Stomach (tissue), 4 donors: ENCODE data around the gene C4orf36.

Experiments
- CTCF ChIP-seq, 7 experiments: fragments of 450-650 bp in 4 of 7; fragments of 200-600 bp in 3 of 7; sonication (generic) in 3 of 7; IDR thresholded peaks; one replicate each; pipeline ENCODE4 v1.5.1; 2016 to 2019; ENCODE audit warnings: antibody characterized with exemption in 7 of 7, control low read depth in 2 of 7, mild to moderate bottlenecking in 1 of 7
- EP300 ChIP-seq: sonication (generic); formaldehyde crosslinking; IDR thresholded peaks from one replicate; pipeline ENCODE4 v1.6.1; 2017; ENCODE audit warnings: antibody characterized with exemption
- POLR2A ChIP-seq, 4 donors: fragments of 450-650 bp; IDR thresholded peaks; one replicate each; pipeline ENCODE4 v1.6.1; 2016; ENCODE audit warnings: antibody characterized with exemption in 4 of 4, control low read depth in 2 of 4, mild to moderate bottlenecking in 1 of 4, moderate library complexity in 1 of 4
- POLR2AphosphoS5 ChIP-seq, 3 donors: sonication (generic); formaldehyde crosslinking; IDR thresholded peaks; one replicate each; pipeline ENCODE4 v1.6.1; 2016; ENCODE audit warnings: antibody characterized with exemption in 3 of 3

DNA sequence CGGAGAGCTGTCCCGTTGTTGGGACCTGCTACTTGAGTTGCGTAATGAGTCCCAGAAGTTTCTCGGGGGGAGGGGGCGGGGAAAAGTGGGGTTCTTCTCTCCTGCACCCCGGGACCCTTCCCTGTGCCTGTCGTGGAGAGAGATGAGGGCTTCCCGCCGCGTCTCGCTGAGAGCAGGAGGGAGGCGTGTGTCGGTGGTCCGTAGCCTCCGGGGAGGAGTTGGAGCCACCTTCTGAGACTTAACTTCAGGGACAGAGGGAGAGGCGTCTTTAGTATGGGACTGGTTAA lies 43.3 kb upstream of the C4orf36 start:
- TF ChIP-seq CTCF (IDR thresholded peaks at IDR 0.05) (no peak), POLR2AphosphoS5 (IDR thresholded peaks at IDR 0.05) (no peak), EP300 (no peak), POLR2A (IDR thresholded peaks at IDR 0.05) (no peak)
